ENCODE results near the gene TGM2.

Gene TGM2

GRCh38 chr20:38158701-38159351 is 6.2 kb downstream of the TGM2 start:
- DNase-seq = no peak

GRCh38 chr20:38157635-38158495 is 7.2 kb downstream of the TGM2 start:
- DNase-seq = no peak

DNA sequence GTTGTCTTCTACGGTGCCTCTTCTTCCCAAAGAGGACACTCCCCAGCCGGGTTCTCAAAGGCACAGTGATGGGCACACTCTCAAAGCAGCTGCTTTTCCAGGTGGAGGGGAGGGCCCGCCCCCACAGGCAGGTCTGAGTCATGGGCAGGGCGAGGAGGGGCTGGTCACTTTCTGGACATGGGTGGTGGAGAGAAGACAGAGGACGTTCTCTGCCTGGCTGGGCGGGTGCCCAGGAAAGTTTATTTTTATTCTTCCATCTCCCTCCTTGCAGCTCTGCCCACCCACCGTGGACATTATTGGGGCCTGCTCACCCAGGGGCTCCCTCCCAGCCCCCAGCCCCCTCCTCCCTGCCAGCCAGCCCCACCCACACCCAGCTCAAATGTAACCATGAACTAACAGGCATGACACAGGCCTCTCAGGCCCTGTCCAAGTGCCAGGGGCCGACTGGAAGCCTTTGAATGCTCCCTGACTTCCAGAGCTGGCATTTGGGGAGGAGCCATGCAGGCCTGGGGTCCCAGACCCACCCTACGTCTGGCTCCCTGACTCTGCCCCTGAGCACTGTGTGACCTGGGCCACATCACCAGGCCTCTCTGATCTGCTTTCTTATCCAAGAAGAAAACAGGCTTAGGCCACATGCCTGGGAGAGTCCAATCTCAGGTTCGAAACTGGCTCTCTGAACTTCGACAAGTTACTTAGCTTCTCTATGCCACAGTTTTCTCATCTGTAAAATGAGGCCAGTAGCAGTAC is 8.0 kb downstream of the TGM2 start:
- DNase-seq = no peak

DNA sequence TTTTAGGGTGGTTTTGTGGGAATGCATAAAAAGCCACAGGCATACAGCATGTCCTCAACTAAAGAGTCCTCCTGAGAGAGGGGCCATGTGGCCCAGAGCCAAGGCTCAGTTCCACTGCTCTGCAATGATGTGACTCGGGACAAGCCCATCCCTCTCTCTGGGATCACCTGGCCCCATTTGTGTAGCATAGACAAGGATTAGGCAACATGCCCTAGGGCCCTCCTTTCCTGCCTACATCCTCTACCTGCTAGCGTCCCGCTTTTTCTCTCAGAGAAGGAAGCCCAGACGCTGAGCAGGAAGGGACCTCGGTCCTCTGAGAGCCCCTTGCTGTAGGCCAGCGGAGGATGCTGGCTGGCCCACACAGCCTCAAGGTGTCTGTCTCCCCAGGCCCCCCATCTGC is 8.8 kb downstream of the TGM2 start:
- no peak for DNase-seq

- DNase-seq = no peak
These were observed 9.3 kb downstream of the TGM2 start for GRCh38 chr20:38155811-38156210.

DNA sequence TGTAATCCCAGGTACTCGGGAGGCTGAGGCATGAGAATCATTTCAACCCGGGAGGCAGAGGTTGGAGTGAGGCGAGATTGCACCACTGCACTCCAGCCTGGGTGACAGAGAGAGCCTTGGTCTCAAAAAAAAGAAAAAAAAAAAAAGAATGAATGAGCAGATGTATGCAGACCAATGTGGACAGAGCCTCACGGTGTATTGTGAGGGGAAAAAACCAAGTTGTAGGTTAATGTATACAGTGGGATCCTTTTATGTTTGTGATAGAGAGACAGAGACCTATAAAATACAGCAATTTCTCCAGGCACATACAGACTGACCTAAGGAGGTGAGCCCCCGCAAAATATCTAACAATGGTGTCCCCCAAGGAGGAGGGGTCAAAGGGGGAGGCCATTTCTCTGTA is 11.7 kb downstream of the TGM2 start:
- no peak for DNase-seq

DNA sequence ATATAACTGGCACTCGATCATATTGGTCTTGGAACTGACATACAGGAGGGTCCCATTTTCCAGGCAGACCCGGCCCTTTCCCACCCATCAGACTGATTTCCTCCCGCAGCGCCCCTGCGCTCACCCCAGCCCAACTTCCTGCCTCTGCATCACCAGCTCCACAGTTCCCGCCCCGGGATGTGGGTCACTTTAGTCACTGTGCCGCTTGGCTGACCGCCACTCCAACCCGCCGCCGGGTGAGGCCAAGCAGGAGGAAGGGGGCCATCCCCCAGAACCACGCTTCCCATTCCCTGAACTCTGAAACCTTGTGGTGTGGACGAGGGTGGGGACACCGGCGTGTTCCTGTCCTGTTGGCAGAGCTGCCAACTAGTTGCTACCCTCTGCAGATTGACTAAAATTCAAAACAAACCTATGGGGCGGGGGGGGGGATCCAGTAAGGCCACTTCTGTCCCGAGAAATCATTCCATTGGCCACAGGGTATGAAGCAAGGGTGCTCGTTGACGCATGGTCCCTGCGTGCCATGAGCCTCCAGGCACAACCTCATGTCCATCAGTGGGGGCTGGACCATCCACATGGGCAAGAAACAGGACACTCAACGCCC is 12.3 kb downstream of the TGM2 start:
- DNase-seq = peak; percentile 59

DNA sequence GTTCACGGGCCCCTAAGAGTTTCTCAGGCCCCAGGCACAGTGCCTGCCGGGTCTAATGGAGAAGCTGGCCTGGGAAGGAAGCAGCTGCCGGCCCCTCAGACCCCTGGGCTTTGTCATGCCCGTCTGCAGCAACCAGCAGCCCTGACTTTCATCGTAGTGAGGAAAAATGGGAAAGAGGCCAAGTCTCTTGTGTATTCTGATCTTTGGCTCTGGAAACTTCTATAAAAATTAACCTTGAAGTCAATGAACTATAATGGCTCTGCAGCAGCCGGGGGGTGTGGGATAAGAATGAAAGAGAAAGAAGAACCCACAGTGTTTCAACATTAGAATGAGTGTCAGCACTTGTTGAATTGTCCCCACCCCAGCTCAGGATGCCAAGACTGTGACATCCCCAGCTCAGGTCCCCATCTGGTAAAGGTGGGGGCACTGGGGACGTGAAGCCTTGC is 12.9 kb downstream of the TGM2 start:
- peak; percentile 46 for DNase-seq

GRCh38 chr20:38151455-38151854 is 13.6 kb downstream of the TGM2 start:
- DNase-seq = no peak

DNA sequence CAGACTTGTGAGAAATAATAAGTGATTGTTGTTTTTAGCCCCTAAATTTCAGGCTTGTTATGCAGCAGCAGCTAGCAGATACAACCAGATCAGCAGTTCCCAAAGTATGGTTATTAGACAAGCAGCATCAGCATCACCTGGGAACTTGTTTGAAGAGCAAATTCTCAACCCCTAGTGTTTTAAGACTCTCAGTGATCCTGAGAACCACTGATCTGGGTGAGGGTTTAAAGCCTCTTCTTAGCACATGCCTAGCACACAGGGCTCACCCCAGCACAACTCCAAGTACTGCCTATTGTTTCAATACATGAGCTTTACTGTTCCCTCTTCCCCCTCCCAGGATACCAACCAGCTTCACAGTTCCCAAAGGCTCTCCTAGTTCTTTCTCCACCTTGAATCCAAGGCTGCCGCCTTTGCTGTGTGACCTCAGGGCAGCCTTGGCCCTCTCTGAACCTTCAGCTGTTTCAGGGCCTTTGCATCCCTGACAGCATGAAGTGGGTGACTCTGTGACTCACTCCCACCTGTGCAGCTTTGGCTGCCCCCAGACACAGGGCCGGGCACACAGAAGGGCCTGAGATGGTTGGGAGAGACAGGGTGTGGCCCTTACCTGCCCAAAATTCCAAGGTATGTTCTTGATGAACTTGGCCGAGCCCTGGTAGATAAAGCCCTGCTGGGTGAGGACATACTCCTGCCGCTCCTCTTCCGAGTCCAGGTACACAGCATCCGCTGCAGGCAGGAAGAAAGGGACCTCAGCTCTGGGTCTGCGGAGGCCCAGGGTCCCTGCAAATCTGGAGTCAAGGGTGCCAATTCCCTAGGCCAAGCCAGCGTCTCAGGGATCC is 14.5 kb downstream of the TGM2 start:
- no peak for DNase-seq

GRCh38 chr20:38148328-38149102 is 16.6 kb downstream of the TGM2 start:
- no peak for DNase-seq

- DNase-seq = no peak
These were observed 17.3 kb downstream of the TGM2 start for GRCh38 chr20:38147751-38148150.

DNA sequence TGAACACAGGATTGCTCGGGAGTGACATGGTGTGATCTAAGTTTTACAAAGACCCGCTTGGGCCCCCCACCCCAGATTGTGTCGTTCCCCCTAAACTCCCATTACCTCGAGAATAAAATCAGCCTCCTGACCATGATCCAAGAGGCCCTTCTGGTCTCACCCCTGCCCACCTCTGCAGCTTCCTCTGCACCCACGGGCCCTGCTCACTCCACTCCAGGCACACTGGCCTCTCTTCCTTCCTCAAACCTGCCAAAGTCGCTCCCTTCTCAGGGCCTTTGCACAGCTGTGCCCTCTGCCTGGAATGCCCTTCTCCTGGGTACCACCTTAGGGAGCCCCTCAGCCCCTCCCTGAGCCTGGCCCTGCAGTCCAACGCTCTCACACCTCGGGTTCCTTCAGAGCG is 17.9 kb downstream of the TGM2 start:
- DNase-seq = no peak

DNA sequence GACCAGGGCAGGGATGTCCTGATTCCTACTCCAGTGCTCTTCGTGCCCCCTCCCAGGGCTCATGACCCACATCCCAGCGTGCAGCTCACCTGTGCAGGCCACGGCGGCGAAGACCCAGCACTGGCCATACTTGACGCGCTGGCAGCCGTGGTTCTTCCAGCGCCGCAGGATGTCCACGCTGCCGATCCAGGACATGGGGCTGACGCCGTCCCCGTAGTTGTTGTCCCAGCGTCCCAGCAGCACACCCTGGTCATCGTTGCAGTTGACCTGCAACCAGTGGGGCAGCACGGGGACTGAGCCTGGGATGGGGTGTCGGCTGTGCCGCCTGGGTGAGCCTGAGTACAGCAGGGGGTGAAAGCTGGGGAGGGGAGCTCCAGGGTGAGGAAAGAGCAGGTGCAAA is 18.4 kb downstream of the TGM2 start:
- no peak for DNase-seq

- no peak for DNase-seq
These were observed 18.9 kb downstream of the TGM2 start for GRCh38 chr20:38146156-38146555.

- no peak for DNase-seq
These were observed 19.4 kb downstream of the TGM2 start for GRCh38 chr20:38145729-38146075.

GRCh38 chr20:38144974-38145728 is 19.9 kb downstream of the TGM2 start:
- DNase-seq = no peak

DNA sequence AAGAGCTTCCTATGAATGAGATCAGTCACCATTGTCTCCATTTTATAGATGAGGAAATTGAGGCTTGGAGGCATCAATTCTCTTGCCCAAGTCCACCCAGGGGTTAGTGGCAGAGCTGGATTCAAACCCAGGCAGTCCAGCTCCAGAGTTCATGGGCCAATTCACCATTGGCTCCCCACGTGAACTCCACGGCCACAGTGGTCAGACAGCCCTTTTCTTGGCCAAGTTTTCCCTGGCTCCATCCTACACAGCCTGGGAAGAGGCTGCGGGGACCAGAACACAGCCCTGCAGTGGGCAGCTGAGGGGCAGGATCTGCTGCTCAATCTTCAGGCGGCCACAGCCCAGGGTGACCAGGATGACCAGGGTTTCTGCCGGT is 20.5 kb downstream of the TGM2 start:
- no peak for DNase-seq

DNA sequence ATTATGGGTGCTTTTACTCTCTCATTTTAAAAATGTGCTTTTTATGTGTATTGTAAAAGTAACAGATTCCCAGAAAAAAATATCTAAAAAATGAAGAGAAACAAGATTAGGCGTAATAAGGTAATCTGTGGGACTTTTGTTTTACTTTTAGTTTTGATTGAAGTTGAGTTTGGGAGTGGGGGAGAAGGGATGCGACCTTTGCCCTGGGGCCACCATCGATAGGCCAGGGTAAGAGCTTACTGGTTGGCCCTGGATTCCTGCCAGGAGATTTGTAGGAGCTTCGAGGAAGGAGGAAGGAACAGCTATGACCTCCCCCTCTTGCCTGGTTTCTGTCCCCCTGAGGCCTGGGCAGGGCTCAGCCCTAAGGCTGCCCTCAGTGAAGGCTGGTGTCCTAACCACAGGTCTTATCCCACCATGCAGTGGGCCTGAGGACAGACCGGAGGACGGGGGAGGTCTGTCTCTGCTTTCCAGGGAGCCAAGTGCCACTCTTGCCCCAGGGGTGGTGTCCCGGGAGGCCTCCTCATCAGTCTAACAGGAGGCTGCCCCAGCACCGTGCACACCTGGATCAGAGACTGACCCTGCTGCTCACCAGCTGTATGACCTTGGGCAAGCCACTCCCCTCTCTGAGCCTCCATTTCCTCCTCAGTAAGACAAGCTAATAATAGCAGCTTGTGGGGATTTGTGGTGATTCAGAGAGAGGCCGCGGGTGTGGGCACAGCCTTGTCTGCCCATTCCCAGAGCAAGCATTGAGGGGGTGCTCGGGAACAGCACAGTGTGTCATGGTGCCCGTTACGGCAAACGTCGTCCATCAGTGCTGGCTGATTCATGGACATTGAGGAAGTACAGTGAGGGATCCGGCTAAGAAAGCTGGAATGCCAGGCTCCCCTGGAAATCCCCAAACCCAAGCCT is 21.2 kb downstream of the TGM2 start:
- DNase-seq = no peak

GRCh38 chr20:38143238-38143645 is 21.8 kb downstream of the TGM2 start:
- no peak for DNase-seq
